Iris pigment epithelial cell (primary cell): ENCODE results near the gene SMAP1.
A peak's percentile ranks its signal among the peaks of the same experiment; 100 is the strongest.

Experiments used
- DNase-seq: peaks from one replicate; pipeline ENCODE4 v3.0.0-alpha.2; 2011; ENCODE audit warnings: low read depth

Gene SMAP1

DNA sequence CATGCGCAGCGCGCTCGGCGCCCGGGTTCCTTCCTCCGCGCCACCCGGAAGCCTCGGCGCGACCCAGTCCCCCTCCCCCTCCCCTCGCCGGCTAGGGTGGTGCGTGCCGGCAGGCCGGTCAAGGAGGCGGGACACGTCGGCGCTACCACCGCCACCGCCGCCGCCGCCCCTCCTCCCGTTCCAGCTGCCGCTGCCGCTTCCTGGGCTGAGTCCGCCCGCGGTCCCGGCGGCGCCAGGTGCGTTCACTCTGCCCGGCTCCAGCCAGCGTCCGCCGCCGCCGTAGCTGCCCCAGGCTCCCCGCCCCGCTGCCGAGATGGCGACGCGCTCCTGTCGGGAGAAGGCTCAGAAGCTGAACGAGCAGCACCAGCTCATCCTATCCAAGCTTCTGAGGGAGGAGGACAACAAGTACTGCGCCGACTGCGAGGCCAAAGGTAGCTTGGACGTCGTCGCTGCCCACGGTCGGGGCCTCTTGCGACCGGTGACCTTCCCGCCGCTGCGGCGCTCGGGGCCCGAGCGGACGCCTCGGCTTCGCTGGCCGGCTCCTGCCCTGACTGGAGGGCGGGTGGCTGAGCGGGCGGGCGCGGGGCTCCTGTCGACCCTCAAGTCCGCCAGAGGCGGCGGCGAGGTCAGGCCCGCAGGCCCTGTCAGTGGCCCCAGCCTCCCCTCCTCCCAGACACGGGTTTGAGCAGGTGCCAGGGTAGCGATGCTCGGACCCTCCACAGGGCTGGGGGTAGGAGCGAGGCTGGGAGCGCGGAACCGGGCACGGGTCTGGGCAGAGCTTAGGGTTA, at the start of gene SMAP1:
Gene SMAP1, plus strand, starts transcription at position 173 of the 788 bp plus-strand sequence. Its CDS starts 141 bp downstream, at position 314.
- DNase-seq: peak; percentile 78

DNA sequence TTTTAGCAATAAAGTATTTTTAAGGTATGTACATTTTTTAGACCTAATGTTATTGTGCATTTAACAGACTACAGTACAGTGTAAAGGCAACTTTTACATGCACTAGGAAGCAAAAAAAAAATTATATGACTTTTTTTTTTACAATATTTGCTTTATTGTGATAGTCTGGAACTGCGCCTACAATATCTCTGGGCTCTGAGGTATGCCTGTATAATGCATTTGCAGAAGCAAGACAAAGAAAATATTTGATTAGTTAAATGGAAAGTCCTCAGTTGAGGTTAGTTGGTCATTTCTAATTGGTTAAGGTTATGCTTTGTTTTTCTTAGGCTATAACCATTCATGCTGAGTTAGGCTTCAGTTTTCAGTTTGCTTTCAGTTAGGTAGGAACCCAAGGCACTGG, 46.9 kb upstream of the SMAP1 start:
- DNase-seq: no peak

DNA sequence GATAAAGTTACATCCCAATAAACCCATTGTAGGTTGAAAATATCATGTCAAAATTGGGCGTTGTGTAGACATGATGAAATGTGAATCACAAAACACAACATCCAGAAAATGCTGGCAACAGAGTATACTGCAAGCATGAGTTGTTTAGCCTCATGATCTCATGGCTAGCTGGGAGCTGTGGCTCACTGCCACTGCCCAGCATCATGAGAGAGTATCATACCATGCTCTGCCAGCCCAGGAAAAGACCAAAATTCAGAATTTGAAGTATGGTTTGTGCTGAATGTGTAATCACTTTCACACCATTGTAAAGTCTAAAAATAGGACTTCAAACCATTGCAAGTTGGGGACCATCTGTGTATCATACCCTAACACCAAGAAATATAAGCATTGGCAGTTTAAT, 45.2 kb upstream of the SMAP1 start:
- no peak for DNase-seq

- DNase-seq: no peak
Measured at GRCh38 chr6:70625436-70625835, 42.2 kb upstream of the SMAP1 start.

- no peak for DNase-seq
Measured at GRCh38 chr6:70627500-70628254, 40.0 kb upstream of the SMAP1 start.

- DNase-seq: no peak
Measured at GRCh38 chr6:70629929-70630328, 37.8 kb upstream of the SMAP1 start.

DNA sequence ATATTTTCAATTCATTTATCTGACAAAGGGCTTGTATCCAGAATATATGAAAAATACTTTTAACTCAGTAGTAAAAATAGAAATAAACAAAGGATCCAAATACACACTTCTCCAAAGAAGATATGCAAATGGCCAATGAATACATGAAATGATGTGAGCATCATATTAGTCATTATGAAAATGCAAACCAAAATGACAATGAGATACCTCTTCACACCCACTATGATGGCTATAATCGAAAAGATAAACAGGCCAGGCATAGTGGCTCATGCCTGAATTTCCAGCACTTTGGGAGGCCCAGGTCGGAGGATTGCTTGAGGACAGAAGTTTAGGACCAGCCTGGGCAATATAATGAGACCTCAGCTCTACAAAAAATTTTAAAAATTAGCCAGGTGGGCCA, 33.8 kb upstream of the SMAP1 start:
- DNase-seq: no peak

- DNase-seq: no peak
Measured at GRCh38 chr6:70636596-70636995, 31.1 kb upstream of the SMAP1 start.

DNA sequence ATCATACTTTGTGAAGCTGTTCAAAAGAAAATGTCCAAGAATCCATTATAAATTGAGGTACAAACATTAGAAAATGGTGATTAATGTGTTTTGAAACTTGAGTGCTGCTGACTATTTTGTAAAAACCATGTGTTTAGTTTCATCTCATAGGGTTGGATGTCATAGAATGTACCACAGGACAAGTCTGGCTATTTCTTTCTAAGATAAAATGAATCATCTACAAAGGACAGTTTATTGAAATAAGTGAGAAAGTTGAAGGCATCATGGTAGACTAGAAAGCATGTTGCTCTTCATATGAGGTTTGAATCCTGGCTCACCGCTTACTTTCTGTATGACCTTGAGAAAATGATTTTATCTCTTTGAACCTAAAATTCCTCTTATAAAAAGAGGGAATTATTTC, 29.2 kb upstream of the SMAP1 start:
- DNase-seq: no peak

- DNase-seq: no peak
Measured at GRCh38 chr6:70651326-70651905, 16.3 kb upstream of the SMAP1 start.

DNA sequence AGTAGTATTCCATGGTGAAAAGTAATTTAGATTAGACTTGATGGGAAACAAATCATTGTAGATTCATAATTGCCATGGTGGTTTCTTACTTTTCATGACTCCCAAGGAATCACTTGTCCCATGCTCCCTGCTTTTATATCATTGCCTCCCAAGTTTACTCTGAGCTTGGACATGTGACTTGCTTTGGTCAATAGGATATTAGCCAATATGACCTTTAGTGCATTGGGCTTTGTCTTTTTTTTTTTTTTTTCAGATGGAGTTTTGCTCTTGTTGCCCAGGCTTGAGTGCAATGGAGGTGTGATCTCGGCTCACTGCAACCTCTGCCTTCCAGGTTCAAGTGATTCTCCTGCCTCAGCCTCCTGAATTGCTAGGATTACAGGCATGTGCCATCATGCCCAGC, 15.5 kb upstream of the SMAP1 start:
- no peak for DNase-seq

- no peak for DNase-seq
Measured at GRCh38 chr6:70657706-70658105, 10.0 kb upstream of the SMAP1 start.

DNA sequence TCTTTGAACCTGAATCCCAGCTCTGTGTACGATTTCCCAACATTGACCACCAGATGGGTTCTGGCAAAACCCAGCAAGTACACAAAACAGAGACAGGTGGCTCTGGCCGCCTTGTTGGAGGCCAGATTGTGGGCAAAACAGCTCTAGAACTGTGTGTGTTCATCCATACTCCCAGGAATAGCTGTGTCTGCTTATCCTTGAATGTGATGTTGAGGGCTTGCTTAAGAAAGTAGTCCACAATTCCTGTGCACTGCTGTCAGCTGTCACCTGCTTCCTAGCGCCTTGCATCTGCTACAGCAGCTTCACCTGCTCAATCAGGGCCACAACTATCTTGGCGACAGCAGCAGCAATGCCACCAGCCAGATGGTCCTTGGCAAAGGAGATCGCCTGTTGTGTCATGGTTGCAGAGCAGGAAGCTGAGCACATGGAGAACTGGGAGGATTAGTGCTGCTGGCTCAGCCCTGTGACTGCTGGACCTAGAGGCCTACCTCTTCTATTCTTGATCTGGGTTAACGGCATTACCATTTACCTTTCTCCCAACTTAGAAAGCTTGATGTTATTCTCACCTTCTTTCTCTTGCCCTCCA, 3.7 kb upstream of the SMAP1 start:
- no peak for DNase-seq

DNA sequence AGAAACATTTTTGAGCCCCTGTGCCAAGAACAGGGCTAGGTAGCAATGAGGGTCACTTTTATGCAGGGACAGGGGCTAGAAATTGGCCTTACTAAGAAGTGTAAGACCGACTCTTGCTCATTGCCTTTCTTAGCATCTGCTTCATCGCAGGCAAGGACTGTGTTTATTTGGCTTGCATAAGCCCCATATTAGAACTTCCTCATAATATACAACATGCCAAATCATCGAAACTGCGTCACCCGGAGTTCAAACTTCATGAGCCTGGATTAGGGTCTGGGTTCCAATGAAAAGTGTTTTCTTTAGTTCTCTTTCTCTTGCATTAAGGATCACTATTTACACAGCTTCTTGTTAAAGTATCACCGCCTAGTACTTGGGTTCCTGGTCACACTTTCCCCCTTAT, 977 bp upstream of the SMAP1 start:
- DNase-seq: no peak

DNA sequence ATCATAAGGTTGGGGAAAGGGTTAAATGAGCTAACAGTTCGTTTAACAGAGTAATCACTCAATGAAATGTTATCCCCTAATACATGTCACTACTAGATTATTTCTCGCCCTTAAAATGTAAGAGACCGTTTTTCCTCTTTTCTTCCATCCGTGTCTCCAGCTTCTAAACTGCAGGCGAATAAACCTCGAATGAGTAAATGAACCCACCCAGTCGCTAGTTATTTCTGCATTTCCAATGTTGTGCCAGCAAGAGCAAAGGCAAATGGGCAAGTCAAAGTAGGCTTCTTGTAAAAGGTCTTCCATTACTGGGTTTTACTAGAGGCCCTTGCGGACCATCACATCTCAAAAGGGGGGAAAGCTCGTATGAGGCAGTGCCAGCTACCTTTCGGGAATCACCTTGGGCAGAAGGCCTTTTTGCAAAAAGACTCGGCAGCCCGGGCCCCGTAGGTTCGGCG, 400 bp upstream of the SMAP1 start:
- DNase-seq: no peak

DNA sequence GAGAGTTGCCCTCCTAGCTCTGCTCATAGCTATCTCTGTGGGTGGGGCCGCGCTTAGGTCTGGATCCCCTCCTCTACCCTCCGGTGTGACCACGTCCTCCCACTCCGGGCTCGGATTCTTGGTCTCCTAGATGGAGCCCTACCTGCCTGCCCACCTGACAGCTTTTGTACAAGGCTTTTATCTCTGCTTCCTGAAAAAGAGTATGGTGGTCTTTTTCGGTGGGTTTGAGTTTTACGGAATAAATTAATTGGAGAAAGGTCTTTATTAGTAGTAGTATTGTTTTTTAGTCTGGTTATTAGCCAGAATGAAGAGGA, 773 bp downstream of the SMAP1 start:
- DNase-seq: no peak

DNA sequence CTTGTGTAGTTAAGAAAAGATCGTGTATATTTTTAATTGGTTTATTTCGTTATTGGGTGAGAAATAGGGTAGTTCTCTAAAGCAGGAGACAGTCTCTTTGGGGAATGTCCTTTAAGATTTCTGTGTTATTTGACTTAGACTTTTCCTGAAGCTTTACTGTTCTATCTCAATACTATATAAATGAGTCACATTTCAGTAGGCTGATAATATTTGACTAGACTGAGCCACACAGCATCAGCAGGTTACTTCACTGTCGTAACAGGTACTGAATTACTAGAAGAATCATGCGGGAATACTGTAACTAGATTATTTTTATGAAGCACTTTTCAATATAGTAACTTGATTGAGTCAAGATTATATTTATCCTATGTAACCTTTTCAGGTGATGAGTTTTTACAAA, 1.4 kb downstream of the SMAP1 start:
- peak; percentile 27 for DNase-seq

DNA sequence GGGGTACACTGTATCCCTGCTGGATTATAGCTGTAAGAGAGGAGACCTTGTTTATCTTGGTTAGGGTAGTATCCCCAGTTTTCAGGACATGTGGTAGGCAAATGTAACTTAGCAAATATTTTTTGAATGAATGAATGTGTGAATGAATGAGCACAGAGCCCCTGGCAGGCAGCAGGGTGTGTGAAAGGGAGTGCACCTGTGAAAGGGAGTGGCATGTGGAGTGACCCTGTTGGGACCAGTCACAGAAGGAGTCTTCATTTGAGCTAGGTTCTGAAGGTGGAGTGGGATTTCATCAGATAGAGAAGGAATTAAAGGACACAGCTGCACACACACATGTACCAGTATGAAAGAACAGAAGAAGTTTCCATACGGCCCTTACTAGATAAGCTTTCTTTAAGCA, 4.9 kb downstream of the SMAP1 start:
- no peak for DNase-seq

GRCh38 chr6:70673054-70673453, 5.4 kb downstream of the SMAP1 start:
- no peak for DNase-seq

- peak; percentile 65 for DNase-seq
Measured at GRCh38 chr6:70673601-70674000, 5.9 kb downstream of the SMAP1 start.

DNA sequence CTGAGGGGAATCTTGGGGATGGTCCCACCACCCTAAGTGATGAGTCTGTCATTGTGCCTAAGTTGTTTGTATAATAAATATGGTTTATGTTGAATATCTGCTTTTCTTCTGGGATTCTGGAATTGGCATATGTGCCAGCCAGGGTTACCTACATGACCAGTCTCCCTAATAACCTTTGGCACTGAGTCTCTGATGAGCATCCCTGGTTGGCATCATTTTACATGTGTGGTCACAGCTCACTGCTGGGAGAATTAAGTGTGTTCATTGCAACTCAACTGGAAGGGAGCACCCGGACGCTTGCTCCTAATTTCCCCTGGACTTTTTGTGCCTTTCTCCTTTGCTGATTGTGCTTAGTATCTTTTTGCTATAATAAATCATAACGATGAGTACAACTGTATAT, 8.1 kb downstream of the SMAP1 start:
- DNase-seq: no peak

DNA sequence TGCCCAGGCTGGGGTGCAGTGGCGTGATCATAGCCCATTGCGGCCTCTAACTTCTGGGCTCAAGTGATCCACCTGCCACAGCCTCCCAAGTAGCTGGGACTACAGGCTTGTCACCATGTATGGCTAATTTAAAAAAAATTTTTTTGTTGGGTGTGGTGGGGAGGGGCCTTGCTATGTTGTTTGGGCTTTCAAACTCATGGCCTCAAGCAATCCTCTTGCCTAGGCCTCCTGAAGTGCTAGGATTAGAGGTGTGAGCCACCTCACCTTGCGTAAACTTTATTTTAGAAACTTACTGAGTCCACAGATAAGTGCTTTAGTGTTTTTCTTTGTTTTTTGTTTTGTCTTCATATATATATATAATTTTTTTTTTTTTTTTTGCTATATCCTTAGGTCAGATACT, 9.1 kb downstream of the SMAP1 start:
- DNase-seq: no peak

DNA sequence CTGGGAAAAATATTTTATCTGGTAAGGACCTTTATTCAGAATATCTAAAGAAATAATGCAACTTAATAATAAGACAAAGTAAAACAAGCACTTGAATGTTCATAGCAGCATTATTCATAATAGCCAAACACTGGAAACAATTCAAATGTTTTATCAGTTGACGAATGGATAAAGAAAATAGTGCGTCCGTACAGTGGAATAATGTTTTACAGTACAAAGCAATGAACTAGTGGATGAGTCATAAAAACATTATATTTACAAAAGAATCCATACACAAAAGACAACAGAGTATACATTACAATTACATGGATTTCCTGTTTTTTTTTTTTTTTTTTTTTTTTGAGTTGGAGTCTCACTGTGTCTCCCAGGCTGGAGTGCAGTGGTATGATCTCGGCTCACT, 12.7 kb downstream of the SMAP1 start:
- no peak for DNase-seq
